IMR-90 (cell line): ENCODE data around the gene NALF2. TPM values are rescaled to one million over a fixed set of nuclear protein-coding genes. Genes with fewer than 3 reads are reported as not detected.

ENCODE experiments used
- ATAC-seq: fragments of 200-7000 bp; cut with Tn5 transposase; 2 replicates; pipeline ENCODE4 v1.9.1; 2020; ENCODE audit warnings: low read depth, mild to moderate bottlenecking, moderate library complexity
- BruUV-seq: library from RNA; stranded (reverse); fragments of 400-500 nt; replicated peaks from 2 replicates; lab custom pipeline; 2021; lab: Mats Ljungman, UMichigan
- CTCF ChIA-PET: fragments of 300-600 bp; formaldehyde crosslinking; extraction: SDS; loops from one replicate; lab custom pipeline; 2021; ENCODE audit warnings: antibody characterized with exemption; lab: Yijun Ruan, JAX
- POLR2A ChIA-PET: fragments of 300-600 bp; sonication (Branson Sonifier 250); formaldehyde crosslinking; loops from one replicate; lab custom pipeline; 2022; ENCODE audit warnings: antibody characterized with exemption; ENCODE audit not compliant: unreplicated experiment; lab: Charles Lee
- DNase-seq: peaks from one replicate; pipeline ENCODE4 v3.0.0; 2013
- H2AFZ ChIP-seq: replicated peaks from 2 replicates; pipeline ENCODE3; 2013; ENCODE audit warnings: low read length, mild to moderate bottlenecking; ENCODE audit not compliant: poor library complexity
- H2AK5ac ChIP-seq: 2 replicates; pipeline ENCODE4 v1.6.1; 2013; ENCODE audit warnings: low read depth, low read length, inconsistent platforms
- H2AK9ac ChIP-seq: replicated peaks from 2 replicates; pipeline ENCODE3; 2013; ENCODE audit warnings: mild to moderate bottlenecking, low read depth, low read length, moderate library complexity; ENCODE audit not compliant: poor library complexity
- H2BK120ac ChIP-seq: 2 replicates; pipeline ENCODE4 v1.6.1; 2013; ENCODE audit warnings: low read depth, low read length, inconsistent platforms
- H2BK15ac ChIP-seq: 3 replicates; pipeline ENCODE4 v1.6.1; 2013; ENCODE audit warnings: low read depth, low read length, inconsistent platforms
- H2BK20ac ChIP-seq: 2 replicates; pipeline ENCODE4 v1.6.1; 2013; ENCODE audit warnings: low read depth, mild to moderate bottlenecking, inconsistent platforms, low read length, moderate library complexity
- H2BK5ac ChIP-seq: 2 replicates; pipeline ENCODE4 v1.6.1; 2013; ENCODE audit warnings: mild to moderate bottlenecking, low read depth, low read length, inconsistent platforms; ENCODE audit not compliant: poor library complexity, severe bottlenecking
- H3K14ac ChIP-seq: replicated peaks from 2 replicates; pipeline ENCODE4 v1.6.1; 2013; ENCODE audit warnings: low read depth, low read length, inconsistent platforms
- H3K18ac ChIP-seq: 2 replicates; pipeline ENCODE4 v1.6.1; 2013; ENCODE audit warnings: low read depth, low read length, control low read depth
- H3K23ac ChIP-seq: 2 replicates; pipeline ENCODE4 v1.6.1; 2013; ENCODE audit warnings: low read depth, low read length, inconsistent platforms
- H3K27ac ChIP-seq: 2 replicates; pipeline ENCODE4 v1.5.1; 2013; ENCODE audit warnings: mild to moderate bottlenecking, control low read depth, low read length; ENCODE audit not compliant: insufficient read depth
- H3K27me3 ChIP-seq: 2 replicates; pipeline ENCODE4 v1.6.1; 2013; ENCODE audit warnings: low read length; ENCODE audit not compliant: control insufficient read depth, insufficient read depth
- H3K36me3 ChIP-seq: 2 replicates; pipeline ENCODE4 v1.6.1; 2013; ENCODE audit warnings: low read length, mixed read lengths; ENCODE audit not compliant: control insufficient read depth, insufficient read depth
- H3K4ac ChIP-seq: 2 replicates; pipeline ENCODE4 v1.6.1; 2013; ENCODE audit warnings: low read depth, low read length, inconsistent platforms
- H3K4me1 ChIP-seq: 2 replicates; pipeline ENCODE4 v1.6.1; 2013; ENCODE audit warnings: low read length, mixed read lengths; ENCODE audit not compliant: control insufficient read depth, insufficient read depth
- H3K4me2 ChIP-seq: 2 replicates; pipeline ENCODE4 v1.6.1; 2013; ENCODE audit warnings: low read depth, mild to moderate bottlenecking, control low read depth, low read length, moderate library complexity
- H3K4me3 ChIP-seq: 2 replicates; pipeline ENCODE4 v1.5.1; 2013; ENCODE audit warnings: low read depth, mild to moderate bottlenecking, control low read depth, low read length, moderate library complexity; ENCODE audit not compliant: insufficient read depth
- H3K56ac ChIP-seq: 2 replicates; pipeline ENCODE4 v1.6.1; 2013; ENCODE audit warnings: low read length, inconsistent platforms; ENCODE audit not compliant: insufficient read depth; ENCODE audit errors: extremely low read depth
- H3K79me1 ChIP-seq, 2 experiments: 2 replicates each; pipeline ENCODE4 v1.6.1; 2013; ENCODE audit warnings: low read length in 2 of 2, inconsistent platforms in 1 of 2, low read depth in 1 of 2
- H3K9ac ChIP-seq: 2 replicates; pipeline ENCODE4 v1.6.1; 2013; ENCODE audit warnings: low read depth, low read length, control low read depth
- H3K9me1 ChIP-seq: 2 replicates; pipeline ENCODE4 v1.6.1; 2013; ENCODE audit warnings: low read length, inconsistent platforms; ENCODE audit not compliant: insufficient read depth
- H3K9me3 ChIP-seq: 2 replicates; pipeline ENCODE4 v1.6.1; 2013; ENCODE audit warnings: low read length; ENCODE audit not compliant: control insufficient read depth, insufficient read depth
- H4K20me1 ChIP-seq: 2 replicates; pipeline ENCODE4 v1.6.1; 2013; ENCODE audit warnings: low read length, inconsistent platforms; ENCODE audit not compliant: insufficient read depth
- H4K5ac ChIP-seq: 2 replicates; pipeline ENCODE4 v1.6.1; 2013; ENCODE audit warnings: mild to moderate bottlenecking, low read depth, low read length, control low read depth
- H4K8ac ChIP-seq, 2 experiments: 2 replicates each; pipeline ENCODE4 v1.6.1; 2013; ENCODE audit warnings: low read depth in 2 of 2, low read length in 2 of 2, control low read depth in 1 of 2, inconsistent platforms in 1 of 2
- H4K91ac ChIP-seq: 2 replicates; pipeline ENCODE4 v1.6.1; 2013; ENCODE audit warnings: low read depth, low read length, inconsistent platforms; ENCODE audit not compliant: insufficient read depth
- BHLHE40 ChIP-seq: fragments of 150-350 bp; IDR thresholded peaks from 2 replicates; pipeline ENCODE4 v1.6.1; 2016; ENCODE audit warnings: mild to moderate bottlenecking, low read depth, low read length
- CEBPB ChIP-seq: IDR thresholded peaks from 2 replicates; pipeline ENCODE4 v1.6.1; 2012; ENCODE audit warnings: low read depth, low read length, improper control_type of control experiment
- CHD1 ChIP-seq: IDR thresholded peaks from 2 replicates; pipeline ENCODE4 v1.6.1; 2012; ENCODE audit warnings: low read depth, low read length, improper control_type of control experiment
- FOS ChIP-seq: fragments of 150-350 bp; IDR thresholded peaks from 2 replicates; pipeline ENCODE4 v1.6.1; 2016; ENCODE audit warnings: low read depth, low read length
- MAFK ChIP-seq: IDR thresholded peaks from 2 replicates; pipeline ENCODE4 v1.6.1; 2012; ENCODE audit warnings: low read depth, low read length, improper control_type of control experiment
- MAZ ChIP-seq: IDR thresholded peaks from 2 replicates; pipeline ENCODE4 v1.6.1; 2012; ENCODE audit warnings: low read depth, mild to moderate bottlenecking, low read length, improper control_type of control experiment, moderate library complexity, borderline replicate concordance
- MXI1 ChIP-seq: IDR thresholded peaks from 2 replicates; pipeline ENCODE4 v1.6.1; 2012; ENCODE audit warnings: low read depth, mild to moderate bottlenecking, low read length, moderate library complexity, borderline replicate concordance
- NFE2L2 ChIP-seq: fragments of 150-350 bp; IDR thresholded peaks from 2 replicates; pipeline ENCODE4 v1.6.1; 2016; ENCODE audit warnings: low read depth, mild to moderate bottlenecking, low read length
- POLR2A ChIP-seq: IDR thresholded peaks from 2 replicates; pipeline ENCODE4 v1.6.1; 2012; ENCODE audit warnings: mild to moderate bottlenecking, low read depth, low read length
- RAD21 ChIP-seq: IDR thresholded peaks from 2 replicates; pipeline ENCODE4 v1.6.1; 2012; ENCODE audit warnings: low read length, improper control_type of control experiment
- RCOR1 ChIP-seq: IDR thresholded peaks from 2 replicates; pipeline ENCODE4 v1.6.1; 2012; ENCODE audit warnings: mild to moderate bottlenecking, low read length, improper control_type of control experiment; ENCODE audit not compliant: insufficient replicate concordance
- RFX5 ChIP-seq: IDR thresholded peaks from 2 replicates; pipeline ENCODE4 v1.8.0; 2012; ENCODE audit warnings: low read depth, mild to moderate bottlenecking, low read length, moderate library complexity
- SMC3 ChIP-seq: fragments of 150-350 bp; IDR thresholded peaks from 2 replicates; pipeline ENCODE4 v1.6.1; 2016; ENCODE audit warnings: low read depth, mild to moderate bottlenecking, antibody characterized with exemption, low read length, moderate library complexity
- WGBS, 2 experiments: methylation state at CpG; one replicate each; pipeline versions ENCODE4 v1.1.5 to v1.1.7; 2013; ENCODE audit warnings: missing lambda C conversion rate in 2 of 2; ENCODE audit not compliant: insufficient read length in 1 of 2; ENCODE audit errors: extremely low coverage in 2 of 2; 5-methylcytosine and 5-hydroxymethylcytosine counted together
- dilution Hi-C: fragments of 300-500 bp; cut with HindIII; formaldehyde crosslinking; loops from one replicate; pipeline ENCODE4 v1.14.3; 2018; ENCODE audit warnings: low sequenced_read_pairs; ENCODE audit not compliant: unreplicated experiment
- in situ Hi-C: fragments of 300-500 bp; cut with MboI; formaldehyde crosslinking; loops from 3 replicates; pipeline ENCODE4 v1.14.3; 2019; ENCODE audit warnings: low sequenced_read_pairs, inconsistent platforms, mixed read lengths
- intact Hi-C: fragments of 100-400 bp; cut with micrococcal nuclease; formaldehyde crosslinking; loops from 2 replicates; pipeline ENCODE4 v1.10.0; 2022
- polyA plus RNA-seq, 3 experiments: library from polyadenylated mRNA; depleted of rRNA; stranded (reverse); fragments of >200 nt; gene quantifications; 2 replicates each; pipeline ENCODE4 v1.2.3, GENCODE V29; 2012; ENCODE audit warnings: low replicate concordance in 1 of 3
- total RNA-seq: library from RNA; depleted of rRNA; stranded (reverse); fragments of >200 nt; gene quantifications from 2 replicates; pipeline ENCODE4 v1.2.3, GENCODE V29; 2012
- TF ChIP-seq, protein P1 (sequence below): fragments of 150-350 bp; IDR thresholded peaks from 2 replicates; pipeline ENCODE4 v1.6.1; 2016; ENCODE audit warnings: low read depth, mild to moderate bottlenecking, low read length, moderate library complexity, borderline replicate concordance
- TF ChIP-seq, protein P2 (sequence below): fragments of 150-350 bp; IDR thresholded peaks from 2 replicates; pipeline ENCODE4 v1.6.1; 2017; ENCODE audit warnings: mild to moderate bottlenecking, antibody characterized with exemption, low read length, low read depth

Gene NALF2
- total and polyA plus RNA-seq, 2 of the 4 experiments (the other 2 are of a cell fraction), result not detected

DNA sequence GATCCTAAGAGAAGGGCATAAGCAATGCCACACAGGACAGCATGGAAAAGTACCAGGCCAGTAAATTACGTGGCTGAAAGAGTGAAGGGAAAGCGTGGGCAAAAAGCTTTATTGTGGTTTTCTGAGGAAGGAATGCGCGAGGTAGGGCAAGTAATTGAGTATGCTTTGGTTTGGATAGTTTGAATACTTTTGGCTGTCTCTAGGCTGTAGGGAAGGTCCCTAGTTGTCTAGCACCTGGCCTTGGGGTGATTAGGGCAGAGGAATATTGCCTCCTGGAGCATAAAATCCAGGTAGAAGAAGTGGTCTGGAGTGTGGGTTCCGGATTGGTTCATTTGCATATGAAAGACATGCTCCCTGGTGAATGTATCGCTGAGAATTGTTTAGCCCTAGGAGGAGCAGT lies 46.4 kb upstream of the NALF2 start:
- H2AK5ac ChIP-seq, result no peak overlapping the region
- in situ Hi-C loops, result no loop called here
- H3K36me3 ChIP-seq, result no peaks in the 10 kb centered on the region
- DNase-seq, result no peak
- ATAC-seq, result no peak
- intact Hi-C loops, result no loop called here
- no peak overlapping the region for H3K23ac ChIP-seq
- H3K4ac ChIP-seq, result no peak overlapping the region
- no peak overlapping the region for H2BK120ac ChIP-seq
- ChIA-PET POLR2A (no interaction called here), CTCF (no interaction called here)
- no peak overlapping the region for H2AK9ac ChIP-seq
- dilution Hi-C loops, result no loop called here
- H3K14ac ChIP-seq, result no peak overlapping the region
- no peak overlapping the region for H4K5ac ChIP-seq
- H4K20me1 ChIP-seq, result no peaks in the 10 kb centered on the region
- no peak overlapping the region for H4K91ac ChIP-seq
- TF ChIP-seq BHLHE40, result no peak
- no peak for TF ChIP-seq MAZ
- TF ChIP-seq NFE2L2, result no peak
- no peak for TF ChIP-seq RAD21
- TF ChIP-seq MAFK, result no peak
- TF ChIP-seq, protein P1, sequence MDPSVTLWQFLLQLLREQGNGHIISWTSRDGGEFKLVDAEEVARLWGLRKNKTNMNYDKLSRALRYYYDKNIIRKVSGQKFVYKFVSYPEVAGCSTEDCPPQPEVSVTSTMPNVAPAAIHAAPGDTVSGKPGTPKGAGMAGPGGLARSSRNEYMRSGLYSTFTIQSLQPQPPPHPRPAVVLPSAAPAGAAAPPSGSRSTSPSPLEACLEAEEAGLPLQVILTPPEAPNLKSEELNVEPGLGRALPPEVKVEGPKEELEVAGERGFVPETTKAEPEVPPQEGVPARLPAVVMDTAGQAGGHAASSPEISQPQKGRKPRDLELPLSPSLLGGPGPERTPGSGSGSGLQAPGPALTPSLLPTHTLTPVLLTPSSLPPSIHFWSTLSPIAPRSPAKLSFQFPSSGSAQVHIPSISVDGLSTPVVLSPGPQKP, result no peak
- TF ChIP-seq RFX5, result no peak
- TF ChIP-seq POLR2A, result no peak
- TF ChIP-seq, protein P2, sequence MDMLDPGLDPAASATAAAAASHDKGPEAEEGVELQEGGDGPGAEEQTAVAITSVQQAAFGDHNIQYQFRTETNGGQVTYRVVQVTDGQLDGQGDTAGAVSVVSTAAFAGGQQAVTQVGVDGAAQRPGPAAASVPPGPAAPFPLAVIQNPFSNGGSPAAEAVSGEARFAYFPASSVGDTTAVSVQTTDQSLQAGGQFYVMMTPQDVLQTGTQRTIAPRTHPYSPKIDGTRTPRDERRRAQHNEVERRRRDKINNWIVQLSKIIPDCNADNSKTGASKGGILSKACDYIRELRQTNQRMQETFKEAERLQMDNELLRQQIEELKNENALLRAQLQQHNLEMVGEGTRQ, result no peak
- TF ChIP-seq MXI1, result no peak
- TF ChIP-seq CHD1, result no peak
- TF ChIP-seq CEBPB, result no peak
- no peak for TF ChIP-seq FOS
- TF ChIP-seq RCOR1, result no peak
- TF ChIP-seq SMC3, result no peak
- no peak overlapping the region for H3K56ac ChIP-seq
- no peak overlapping the region for H3K18ac ChIP-seq
- H3K4me1 ChIP-seq, result no peaks in the 10 kb centered on the region
- no peaks in the 10 kb centered on the region for H3K27me3 ChIP-seq
- H3K79me1 ChIP-seq, result no peaks in the 10 kb centered on the region
- H3K9me1 ChIP-seq, result no peaks in the 10 kb centered on the region
- H2BK5ac ChIP-seq, result no peak overlapping the region
- no TSS peak for BruUV-seq
- no peak overlapping the region for H2BK20ac ChIP-seq
- no peak overlapping the region for H3K4me3 ChIP-seq
- H4K8ac ChIP-seq, result no peak overlapping the region
- no peak overlapping the region for H3K4me2 ChIP-seq
- H3K27ac ChIP-seq, result no peak overlapping the region
- no peak overlapping the region for H3K9ac ChIP-seq
- 48% methylated on average over 4 of the region's 6 CpGs; no CpG with 5 or more reads in 1 of the 2 experiments for WGBS, 2 experiments
- no peak overlapping the region for H2AFZ ChIP-seq
- no peaks in the 10 kb centered on the region for H3K9me3 ChIP-seq
- H2BK15ac ChIP-seq, result no peak overlapping the region
